GM23338 (cell line): ENCODE data around the gene NPC1. TPM values are rescaled to one million over a fixed set of nuclear protein-coding genes. Genes with fewer than 3 reads are reported as not detected.

Source experiments
- ATAC-seq: fragments of 200-7000 bp; cut with Tn5 transposase; 3 replicates; pipeline ENCODE4 v1.9.1; 2020
- DNase-seq: peaks from one replicate; pipeline ENCODE4 v3.0.0-alpha.2; 2015; ENCODE audit warnings: low spot score
- H2AFZ ChIP-seq: fragments of 200-600 bp; sonication (generic); 2 replicates; pipeline ENCODE4 v1.8.0; 2016; ENCODE audit warnings: antibody characterized with exemption, mild to moderate bottlenecking, moderate library complexity
- H3F3A ChIP-seq: fragments of 200-600 bp; sonication (generic); replicated peaks from 2 replicates; pipeline ENCODE4 v1.8.0; 2017; ENCODE audit warnings: antibody characterized with exemption, mixed run types, low read depth
- H3K27ac ChIP-seq: fragments of 200-600 bp; sonication (generic); 2 replicates; pipeline ENCODE4 v1.6.1; 2016; ENCODE audit warnings: low read depth
- H3K27me3 ChIP-seq: fragments of 200-600 bp; sonication (generic); 2 replicates; pipeline ENCODE4 v1.8.0; 2016; ENCODE audit warnings: mild to moderate bottlenecking, mixed run types, moderate library complexity; ENCODE audit not compliant: insufficient read depth
- H3K36me3 ChIP-seq: fragments of 200-600 bp; sonication (generic); 2 replicates; pipeline ENCODE4 v1.8.0; 2016; ENCODE audit warnings: mild to moderate bottlenecking; ENCODE audit not compliant: insufficient read depth
- H3K4me1 ChIP-seq: fragments of 200-600 bp; sonication (generic); 2 replicates; pipeline ENCODE4 v1.8.0; 2016; ENCODE audit warnings: mild to moderate bottlenecking, moderate library complexity; ENCODE audit not compliant: insufficient read depth
- H3K4me2 ChIP-seq: fragments of 200-600 bp; sonication (generic); 2 replicates; pipeline ENCODE4 v1.7.1; 2017; ENCODE audit warnings: mixed run types
- H3K4me3 ChIP-seq: fragments of 200-600 bp; sonication (generic); 2 replicates; pipeline ENCODE4 v1.6.1; 2016; ENCODE audit warnings: mixed run types
- H3K79me2 ChIP-seq: fragments of 200-600 bp; sonication (generic); replicated peaks from 2 replicates; pipeline ENCODE4 v1.8.0; 2017; ENCODE audit warnings: mild to moderate bottlenecking; ENCODE audit not compliant: insufficient read depth
- H3K9me2 ChIP-seq: fragments of 200-600 bp; sonication (generic); 2 replicates; pipeline ENCODE4 v1.8.0; 2017; ENCODE audit not compliant: insufficient read depth
- H4K20me1 ChIP-seq: fragments of 200-600 bp; sonication (generic); replicated peaks from 2 replicates; pipeline ENCODE4 v1.8.0; 2017; ENCODE audit warnings: mild to moderate bottlenecking; ENCODE audit not compliant: insufficient read depth
- H3K27ac Mint-ChIP-seq: 2 replicates; pipeline ENCODE4 v1.8.0; 2020; ENCODE audit warnings: inconsistent platforms, mild to moderate bottlenecking, moderate library complexity, mixed read lengths
- H3K27me3 Mint-ChIP-seq: 3 replicates; pipeline ENCODE4 v1.8.0; 2022; ENCODE audit warnings: low read depth, mild to moderate bottlenecking, moderate library complexity, mixed read lengths, inconsistent platforms; ENCODE audit not compliant: insufficient read depth, poor library complexity
- H3K36me3 Mint-ChIP-seq: 3 replicates; pipeline ENCODE4 v1.8.0; 2021; ENCODE audit warnings: low read depth, mild to moderate bottlenecking, inconsistent platforms, moderate library complexity, mixed read lengths
- H3K4me1 Mint-ChIP-seq: 3 replicates; pipeline ENCODE4 v1.8.0; 2020; ENCODE audit warnings: mild to moderate bottlenecking, inconsistent platforms, mixed read lengths
- H3K4me3 Mint-ChIP-seq: 3 replicates; pipeline ENCODE4 v1.8.0; 2021; ENCODE audit warnings: moderate library complexity, mild to moderate bottlenecking, inconsistent platforms, mixed read lengths
- H3K9me3 Mint-ChIP-seq: 3 replicates; pipeline ENCODE4 v1.8.0; 2020; ENCODE audit warnings: moderate library complexity, mild to moderate bottlenecking, inconsistent platforms, mixed read lengths
- CREB1 ChIP-seq: fragments of 250-450 bp; sonication (Bioruptor Pico); IDR thresholded peaks from 2 replicates; pipeline ENCODE4 v1.5.0; 2020; ENCODE audit warnings: low read depth, mild to moderate bottlenecking, moderate library complexity
- CTCF ChIP-seq, 2 experiments: fragments of 200-600 bp in 1 of 2; sonication (generic) in 1 of 2; conservative IDR thresholded peaks; 2 replicates each; pipeline versions ENCODE4 v1.5.1 to v1.6.1; 2016 to 2017; ENCODE audit warnings: antibody characterized with exemption in 2 of 2, low read depth in 2 of 2, mild to moderate bottlenecking in 2 of 2, moderate library complexity in 1 of 2
- ETS1 ChIP-seq: IDR thresholded peaks from 2 replicates; pipeline ENCODE4 v1.6.1; 2016; ENCODE audit warnings: antibody characterized with exemption
- EZH2 ChIP-seq: fragments of 200-600 bp; sonication (generic); IDR thresholded peaks from one replicate; pipeline ENCODE4 v1.8.0; 2017; ENCODE audit warnings: antibody characterized with exemption, mild to moderate bottlenecking, low read depth; ENCODE audit not compliant: unreplicated experiment
- EZH2phosphoT487 ChIP-seq: fragments of 200-600 bp; sonication (generic); IDR thresholded peaks from one replicate; pipeline ENCODE4 v1.8.1; 2018; ENCODE audit warnings: antibody characterized with exemption; ENCODE audit not compliant: unreplicated experiment
- JUNB ChIP-seq: IDR thresholded peaks from one replicate; pipeline ENCODE4 v1.6.1; 2016; ENCODE audit warnings: antibody characterized with exemption; ENCODE audit not compliant: unreplicated experiment
- NANOG ChIP-seq: IDR thresholded peaks from 2 replicates; pipeline ENCODE4 v1.6.1; 2016; ENCODE audit warnings: antibody characterized with exemption, borderline replicate concordance
- REST ChIP-seq: IDR thresholded peaks from one replicate; pipeline ENCODE4 v1.6.1; 2018; ENCODE audit warnings: antibody characterized with exemption; ENCODE audit not compliant: unreplicated experiment
- ZNF114 ChIP-seq: fragments of 250-450 bp; sonication (Bioruptor Pico); IDR thresholded peaks from 2 replicates; pipeline ENCODE4 v1.5.0; 2020; ENCODE audit warnings: mild to moderate bottlenecking, moderate library complexity
- ZNF331 ChIP-seq: fragments of 250-450 bp; sonication (Bioruptor Pico); IDR thresholded peaks from 2 replicates; pipeline ENCODE4 v1.5.0; 2020; ENCODE audit warnings: low read depth, mild to moderate bottlenecking, moderate library complexity
- polyA plus RNA-seq: library from polyadenylated mRNA; unstranded; fragments of >200 nt; fragmentation: Nextera tagmentation; extraction: Ambion mirVana; gene quantifications from 2 replicates; pipeline ENCODE4 v1.2.1, GENCODE V29; 2016
- total RNA-seq: library from RNA; depleted of rRNA; stranded (reverse); fragments of >200 nt; shearing (Covaris generic); gene quantifications from 2 replicates; pipeline ENCODE4 v1.2.3, GENCODE V29; 2014

NPC1 gene
- total and polyA plus RNA-seq, 2 experiments from 2014 or later = 18.4 to 45.1 TPM

GRCh38 chr18:23572012-23572411 is 14.3 kb downstream of the NPC1 start:
- no peak overlapping the region for H3K27ac Mint-ChIP-seq
- DNase-seq (no peak), ATAC-seq (no peak)
- H3F3A ChIP-seq = no peaks in the 10 kb centered on the region
- H3K4me1 Mint-ChIP-seq = peaks cover 15% of the 10 kb centered on the region
- H3K36me3 ChIP-seq = peaks cover 35% of the 10 kb centered on the region; the same call in 1 of the 2 replicates
- H3K4me2 ChIP-seq = no peak overlapping the region
- no peak overlapping the region for H2AFZ ChIP-seq
- peaks cover 23% of the 10 kb centered on the region for H3K79me2 ChIP-seq
- TF ChIP-seq EZH2 = no peak
- no peak for TF ChIP-seq ETS1
- TF ChIP-seq CREB1 = no peak
- no peak for TF ChIP-seq JUNB
- no peak for TF ChIP-seq ZNF114
- no peak for TF ChIP-seq EZH2phosphoT487
- no peak for TF ChIP-seq REST
- no peak for TF ChIP-seq CTCF (conservative IDR thresholded peaks at IDR 0.05; ENCODE audit: low read depth in 2 of 2)
- no peak for TF ChIP-seq NANOG
- no peak for TF ChIP-seq ZNF331 (CRISPR knock-in tag)
- no peaks in the 10 kb centered on the region for H3K9me2 ChIP-seq
- H3K4me3 Mint-ChIP-seq = no peak overlapping the region
- peaks cover 42% of the 10 kb centered on the region for H3K36me3 Mint-ChIP-seq
- H3K27me3 ChIP-seq = no peaks in the 10 kb centered on the region
- H3K4me3 ChIP-seq = no peak overlapping the region
- H3K9me3 Mint-ChIP-seq = no peaks in the 10 kb centered on the region
- H4K20me1 ChIP-seq = peaks cover 8% of the 10 kb centered on the region; the same call in 1 of the 2 replicates
- H3K27ac ChIP-seq = 0 out of 2 replicates have a peak overlapping the region, but pooled peaks have one; percentile 1
- H3K4me1 ChIP-seq = peaks cover 6% of the 10 kb centered on the region
- no peaks in the 10 kb centered on the region for H3K27me3 Mint-ChIP-seq
